Mammary epithelial cell (primary cell): ENCODE measurements around the gene AKR1E2.

Experiments used
- CTCF ChIP-seq, 2 donors: IDR thresholded peaks in 1 of 2; conservative IDR thresholded peaks in 1 of 2; 2 replicates each; pipeline ENCODE4 v1.5.1; 2011 to 2012; ENCODE audit warnings: inconsistent platforms in 2 of 2, low read length in 2 of 2, mild to moderate bottlenecking in 2 of 2, control low read depth in 1 of 2, low read depth in 1 of 2; ENCODE audit not compliant: insufficient read depth in 1 of 2; ENCODE audit errors: extremely low read depth in 1 of 2
- EZH2 ChIP-seq: IDR thresholded peaks from 2 replicates; pipeline ENCODE4 v1.6.1; 2012; ENCODE audit warnings: low read length, inconsistent platforms, borderline replicate concordance

- TF ChIP-seq CTCF (conservative IDR thresholded peaks at IDR 0.05 in 1 of 2, IDR thresholded peaks at IDR 0.05 in 1 of 2; ENCODE audit: extremely low read depth in 1 of 2, insufficient read depth in 1 of 2, low read depth in 1 of 2, low read length in 2 of 2) = no peak
- no peak for TF ChIP-seq EZH2
These were observed 68.3 kb downstream of the AKR1E2 start for GRCh38 chr10:4894335-4894734.
